ENCODE results near the gene SYNDIG1.

SYNDIG1 gene

DNA sequence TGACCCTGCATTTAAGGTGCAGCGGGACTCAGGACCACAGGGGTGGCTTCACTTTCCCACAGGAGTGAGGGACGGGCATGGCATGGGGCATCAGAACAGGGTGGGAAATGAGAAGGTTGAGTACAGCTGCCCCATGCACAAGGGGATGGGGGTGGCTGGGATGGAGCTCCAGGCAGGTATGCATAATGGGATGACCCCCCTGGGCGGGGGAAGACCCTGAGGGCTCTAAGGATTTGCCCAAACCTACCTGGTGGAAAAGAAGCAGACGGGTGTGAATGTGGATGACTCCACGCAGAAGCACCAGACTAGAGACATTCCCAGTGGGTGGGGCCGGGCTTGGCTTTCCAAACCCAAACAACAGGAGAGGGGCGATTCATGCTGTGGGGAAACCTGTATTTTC is 200.3 kb downstream of the SYNDIG1 start:
- DNase-seq (ENCODE audit: low read depth) = no peak
- TF ChIP-seq, protein P1, sequence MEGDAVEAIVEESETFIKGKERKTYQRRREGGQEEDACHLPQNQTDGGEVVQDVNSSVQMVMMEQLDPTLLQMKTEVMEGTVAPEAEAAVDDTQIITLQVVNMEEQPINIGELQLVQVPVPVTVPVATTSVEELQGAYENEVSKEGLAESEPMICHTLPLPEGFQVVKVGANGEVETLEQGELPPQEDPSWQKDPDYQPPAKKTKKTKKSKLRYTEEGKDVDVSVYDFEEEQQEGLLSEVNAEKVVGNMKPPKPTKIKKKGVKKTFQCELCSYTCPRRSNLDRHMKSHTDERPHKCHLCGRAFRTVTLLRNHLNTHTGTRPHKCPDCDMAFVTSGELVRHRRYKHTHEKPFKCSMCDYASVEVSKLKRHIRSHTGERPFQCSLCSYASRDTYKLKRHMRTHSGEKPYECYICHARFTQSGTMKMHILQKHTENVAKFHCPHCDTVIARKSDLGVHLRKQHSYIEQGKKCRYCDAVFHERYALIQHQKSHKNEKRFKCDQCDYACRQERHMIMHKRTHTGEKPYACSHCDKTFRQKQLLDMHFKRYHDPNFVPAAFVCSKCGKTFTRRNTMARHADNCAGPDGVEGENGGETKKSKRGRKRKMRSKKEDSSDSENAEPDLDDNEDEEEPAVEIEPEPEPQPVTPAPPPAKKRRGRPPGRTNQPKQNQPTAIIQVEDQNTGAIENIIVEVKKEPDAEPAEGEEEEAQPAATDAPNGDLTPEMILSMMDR (IDR thresholded peaks at IDR 0.05; ENCODE audit: low read depth, low read length, missing control alignments) = no peak
- no peak overlapping the region for H3K4me3 ChIP-seq (ENCODE audit: low read depth, low read length)
- in situ Hi-C loops (cut with HindIII; ENCODE audit: low sequenced_read_pairs) = no loop called here

DNA sequence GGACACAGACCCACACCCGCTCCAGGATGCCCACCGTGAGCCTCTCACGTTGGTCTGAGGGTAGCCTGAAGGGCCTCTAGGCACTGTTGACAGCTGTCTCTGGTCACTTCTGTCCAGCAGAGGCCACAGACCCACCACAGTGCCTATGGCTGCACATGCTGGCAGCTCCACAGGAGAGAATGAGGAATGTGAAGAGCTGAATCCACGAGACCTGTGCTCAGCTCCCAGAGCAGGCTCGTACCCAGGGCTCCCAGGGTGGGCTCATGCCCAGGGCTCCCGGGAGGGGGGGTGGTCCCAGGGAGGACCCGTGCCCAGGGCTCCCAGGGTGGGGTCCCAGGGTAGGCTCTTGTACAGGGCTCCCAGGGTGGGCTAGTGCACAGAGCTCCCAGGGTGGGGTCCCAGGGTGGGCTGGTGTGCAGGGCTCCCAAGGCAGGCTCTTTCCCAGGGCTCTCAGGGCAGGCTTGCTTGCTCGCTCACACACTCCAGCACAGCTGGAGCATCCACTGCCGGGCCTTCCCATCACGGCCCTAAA is 201.0 kb downstream of the SYNDIG1 start:
- no peak for DNase-seq (ENCODE audit: low read depth)
- H3K4me3 ChIP-seq (ENCODE audit: low read depth, low read length) = no peak overlapping the region
- TF ChIP-seq, protein P1 (IDR thresholded peaks at IDR 0.05; ENCODE audit: low read depth, low read length, missing control alignments) = no peak
- in situ Hi-C loops (cut with HindIII; ENCODE audit: low sequenced_read_pairs) = no loop called here

DNA sequence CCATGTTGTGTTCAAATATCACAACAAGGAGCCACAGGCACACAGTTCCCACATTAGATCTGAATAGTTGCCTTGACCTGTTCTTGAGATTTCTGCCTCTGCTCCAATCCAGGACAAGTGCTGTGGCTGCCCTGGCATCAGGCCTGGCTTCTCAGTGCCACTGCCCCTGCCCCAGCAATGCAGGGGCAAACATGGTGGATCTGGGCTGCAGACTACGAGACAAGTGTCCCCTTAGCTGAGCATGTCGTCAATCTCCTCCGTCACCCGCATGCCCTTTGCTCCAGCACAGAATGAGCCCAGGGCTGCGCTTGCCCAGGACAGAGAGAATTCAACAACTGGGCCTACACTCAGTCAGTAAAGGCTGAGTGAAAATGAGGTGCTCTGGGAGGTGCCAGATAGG is 201.6 kb downstream of the SYNDIG1 start:
- DNase-seq (ENCODE audit: low read depth) = no peak
- TF ChIP-seq, protein P1 (IDR thresholded peaks at IDR 0.05; ENCODE audit: low read depth, low read length, missing control alignments) = no peak
- in situ Hi-C loops (cut with HindIII; ENCODE audit: low sequenced_read_pairs) = no loop called here
- no peak overlapping the region for H3K4me3 ChIP-seq (ENCODE audit: low read depth, low read length)

DNA sequence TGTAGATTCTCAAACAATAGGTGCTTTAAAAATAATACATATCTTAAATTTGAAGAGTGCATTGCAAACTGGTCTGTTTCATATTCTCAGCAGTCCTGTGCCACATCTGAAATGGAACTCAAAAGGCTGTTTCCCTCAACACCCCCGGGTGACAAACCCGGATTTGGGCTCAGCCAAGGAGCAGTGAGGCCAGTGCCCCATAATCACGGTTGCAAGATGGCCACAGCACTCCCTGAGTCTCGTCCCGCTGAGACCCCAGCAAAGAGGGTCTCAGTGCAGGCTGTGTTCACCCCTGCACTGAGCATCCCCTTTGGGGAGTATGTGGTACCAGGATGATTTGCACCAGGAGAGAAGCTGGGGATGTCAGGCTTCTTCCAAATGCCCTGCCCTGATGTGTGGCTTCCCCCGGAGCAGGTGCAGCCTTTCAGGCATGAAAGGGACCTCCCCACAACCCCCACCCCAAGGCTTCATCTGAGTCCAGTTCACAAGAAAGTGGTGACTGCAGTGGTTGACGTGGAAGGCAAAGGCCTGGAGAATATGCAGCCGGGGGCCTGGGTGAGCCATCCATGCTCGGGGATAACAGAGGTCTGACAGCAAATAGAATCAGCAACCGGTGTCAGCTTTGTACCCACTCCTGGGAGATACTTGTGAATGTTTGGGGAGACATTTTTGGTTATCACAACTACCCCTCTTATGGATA is 202.9 kb downstream of the SYNDIG1 start:
- in situ Hi-C loops (cut with HindIII; ENCODE audit: low sequenced_read_pairs) = no loop called here
- TF ChIP-seq, protein P1 (IDR thresholded peaks at IDR 0.05; ENCODE audit: low read depth, low read length, missing control alignments) = no peak
- DNase-seq (ENCODE audit: low read depth) = peak; percentile 35
- no peak overlapping the region for H3K4me3 ChIP-seq (ENCODE audit: low read depth, low read length)

DNA sequence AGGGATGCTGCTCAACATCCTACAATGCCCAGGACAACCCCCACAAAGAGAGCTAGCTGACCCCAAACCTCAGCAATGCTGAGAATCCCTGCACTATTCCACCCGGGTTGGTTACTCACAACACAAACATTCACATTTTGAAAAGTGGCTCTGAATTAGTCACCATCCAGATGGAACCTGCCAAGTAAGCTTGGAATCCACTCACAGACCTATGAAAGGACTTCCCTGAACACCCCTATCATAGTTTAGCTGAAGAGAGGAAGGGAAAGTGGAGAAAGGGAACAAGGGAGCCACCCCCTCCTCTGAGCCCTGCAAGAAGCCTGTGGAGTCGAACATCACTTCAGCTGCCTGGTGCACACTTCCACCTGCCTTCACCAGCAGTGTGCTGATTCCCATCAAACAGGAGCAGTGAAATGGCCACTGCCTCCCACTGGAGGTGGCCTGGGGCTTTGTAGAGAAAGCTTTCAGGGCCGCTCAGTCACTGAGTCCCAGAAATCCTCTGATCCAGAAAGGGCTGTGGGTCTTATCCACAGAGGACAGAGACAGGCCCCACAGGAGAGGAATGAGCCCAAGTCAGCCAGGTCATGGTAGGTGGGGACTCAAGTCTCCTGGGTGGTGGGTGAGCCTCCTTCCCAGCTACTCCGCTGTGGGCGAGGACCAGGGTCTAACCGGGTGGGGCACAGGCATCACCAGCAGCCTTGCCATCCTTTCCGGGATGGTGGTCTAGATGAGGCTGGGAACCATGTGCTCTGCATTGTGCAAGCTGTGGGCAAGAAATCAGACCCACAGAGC is 203.7 kb downstream of the SYNDIG1 start:
- TF ChIP-seq, protein P1 (IDR thresholded peaks at IDR 0.05; ENCODE audit: low read depth, low read length, missing control alignments) = no peak
- H3K4me3 ChIP-seq (ENCODE audit: low read depth, low read length) = no peak overlapping the region
- in situ Hi-C loops (cut with HindIII; ENCODE audit: low sequenced_read_pairs) = no loop called here
- DNase-seq (ENCODE audit: low read depth) = peak; percentile 97

DNA sequence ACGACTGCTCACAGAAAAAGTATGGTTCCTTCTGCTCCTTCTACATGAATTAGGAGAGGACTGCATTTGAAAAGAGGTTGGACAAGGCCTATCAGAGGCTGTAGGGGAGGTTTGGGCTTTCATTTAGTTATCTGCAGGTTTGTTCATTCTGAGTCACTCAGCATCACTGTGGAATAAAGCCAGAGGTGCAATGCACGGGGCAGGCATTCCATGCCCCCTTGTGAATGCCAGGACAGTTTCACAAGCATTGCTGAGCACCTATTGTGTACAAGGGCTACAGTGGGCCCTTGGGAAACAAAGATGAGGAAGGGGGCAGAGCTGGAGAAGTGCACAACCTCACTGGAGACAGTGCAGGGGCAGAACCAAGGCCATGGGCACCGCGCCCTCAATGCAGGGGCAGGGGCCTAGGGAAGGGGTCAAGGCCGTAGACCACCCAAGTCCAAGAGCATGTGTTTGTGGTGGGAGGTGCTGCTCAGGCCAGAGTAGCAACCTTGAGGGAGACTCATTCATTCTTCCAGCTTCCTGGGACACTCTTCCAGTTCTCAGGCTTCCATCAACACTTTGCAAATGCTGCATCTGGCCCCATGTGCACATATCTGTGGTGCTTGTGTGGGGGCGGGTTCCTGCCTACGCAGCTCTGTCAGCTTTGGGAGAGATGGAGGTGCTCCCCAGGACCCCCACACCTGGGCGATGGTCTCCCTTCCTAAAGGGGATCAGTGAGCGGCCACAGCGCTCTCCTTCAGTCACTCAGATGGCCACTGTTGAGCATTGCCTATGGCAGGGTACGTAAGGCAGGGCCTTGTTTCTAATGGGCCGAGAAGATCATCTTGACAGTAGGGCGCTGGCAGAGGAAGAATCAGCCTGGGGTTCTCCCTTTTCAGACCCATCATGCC is 204.5 kb downstream of the SYNDIG1 start:
- H3K4me3 ChIP-seq (ENCODE audit: low read depth, low read length) = no peak overlapping the region
- TF ChIP-seq, protein P1 (IDR thresholded peaks at IDR 0.05; ENCODE audit: low read depth, low read length, missing control alignments) = no peak
- in situ Hi-C loops (cut with HindIII; ENCODE audit: low sequenced_read_pairs) = no loop called here
- DNase-seq (ENCODE audit: low read depth) = no peak

Data from astrocyte of the cerebellum (primary cell).